K562 (cell line): Measurements from ENCODE around the gene SNX25. TPM values are rescaled to one million over a fixed set of nuclear protein-coding genes. Genes with fewer than 3 reads are reported as not detected.

Experiments used
- ATAC-seq: fragments of 200-7000 bp; cut with Tn5 transposase; 3 replicates; pipeline ENCODE4 v1.9.1; 2020; ENCODE audit warnings: moderate library complexity
- BruUV-seq: library from RNA; stranded (reverse); fragments of 400-500 nt; replicated peaks from 2 replicates; lab custom pipeline; 2021; lab: Mats Ljungman, UMichigan
- CTCF ChIA-PET: fragments of 300-600 bp; formaldehyde crosslinking; extraction: SDS; loops from one replicate; lab custom pipeline; 2021; ENCODE audit warnings: low intra/inter-chr PET ratio; lab: Yijun Ruan, JAX
- POLR2A ChIA-PET: fragments of 300-600, 350-650 bp; sonication (Branson Sonifier 250); formaldehyde crosslinking; extraction: SDS; loops from one replicate; lab custom pipeline; 2021; ENCODE audit warnings: antibody characterized with exemption, inconsistent platforms; lab: Yijun Ruan, JAX
- DNase-seq, 4 experiments: peaks; one replicate each; pipeline versions ENCODE4 v3.0.0 to v3.0.0-alpha.2; 2011 to 2018; ENCODE audit warnings: low spot score in 3 of 4, mixed read lengths in 3 of 4; ENCODE audit errors: extremely low read depth in 1 of 4
- FAIRE-seq: peaks from 2 replicates; lab custom pipeline; 2011; peaks lifted over from hg19 to GRCh38; lab: Jason Lieb, UNC
- H2AFZ ChIP-seq: 2 replicates; pipeline ENCODE4 v1.6.0; 2011; ENCODE audit warnings: low read depth, low read length, control low read depth, inconsistent platforms
- H3K27ac ChIP-seq: fragments of 200-600 bp; 3 replicates; pipeline ENCODE4 v1.8.0; 2011; ENCODE audit warnings: low read depth, mild to moderate bottlenecking, control low read depth, inconsistent platforms, low read length, moderate library complexity, mixed read lengths; ENCODE audit errors: extremely low read depth
- H3K27me3 ChIP-seq, 2 experiments: fragments of 300-600 bp in 1 of 2; 2 replicates in 1 of 2; 3 replicates in 1 of 2; pipeline versions ENCODE4 v1.6.0 to v1.8.0; 2011; ENCODE audit warnings: inconsistent platforms in 2 of 2, low read length in 2 of 2, mild to moderate bottlenecking in 1 of 2, mixed read lengths in 1 of 2, moderate library complexity in 1 of 2; ENCODE audit not compliant: control insufficient read depth in 2 of 2, insufficient read depth in 2 of 2
- H3K36me3 ChIP-seq: fragments of 300-600 bp; 3 replicates; pipeline ENCODE4 v1.8.0; 2011; ENCODE audit warnings: mild to moderate bottlenecking, low read length, inconsistent platforms; ENCODE audit not compliant: control insufficient read depth, insufficient read depth
- H3K4me1 ChIP-seq, 2 experiments: fragments of 200-600 bp in 1 of 2; replicated peaks in 1 of 2; 2 replicates in 1 of 2; 3 replicates in 1 of 2; pipeline versions ENCODE4 v1.5.1 to v1.8.0; 2011; ENCODE audit warnings: inconsistent platforms in 2 of 2, low read length in 2 of 2, mild to moderate bottlenecking in 1 of 2, mixed read lengths in 1 of 2, moderate library complexity in 1 of 2; ENCODE audit not compliant: control insufficient read depth in 2 of 2, insufficient read depth in 2 of 2
- H3K4me2 ChIP-seq: 2 replicates; pipeline ENCODE4 v1.6.1; 2011; ENCODE audit warnings: low read length, control low read depth, inconsistent platforms, mixed read lengths; ENCODE audit not compliant: insufficient read depth
- H3K4me3 ChIP-seq: fragments of 200-600 bp; sonication (generic), shearing (Covaris generic); 2 replicates; pipeline ENCODE4 v1.5.1; 2016; ENCODE audit warnings: control low read depth, inconsistent platforms
- H3K79me2 ChIP-seq: fragments of 200-600 bp; 3 replicates; pipeline ENCODE4 v1.8.0; 2011; ENCODE audit warnings: low read length, inconsistent platforms; ENCODE audit not compliant: control insufficient read depth, insufficient read depth
- H3K9ac ChIP-seq, 2 experiments: 2 replicates each; pipeline versions ENCODE4 v1.6.0 to v1.6.1; 2011; ENCODE audit warnings: low read depth in 2 of 2, low read length in 2 of 2, control low read depth in 1 of 2, inconsistent platforms in 1 of 2, mild to moderate bottlenecking in 1 of 2, mixed read lengths in 1 of 2; ENCODE audit not compliant: insufficient read depth in 1 of 2
- H3K9me1 ChIP-seq: one replicate; pipeline ENCODE4 v1.6.0; 2011; ENCODE audit warnings: inconsistent platforms, mild to moderate bottlenecking, low read length, moderate library complexity; ENCODE audit not compliant: control insufficient read depth, insufficient read depth
- H3K9me3 ChIP-seq: replicated peaks from 2 replicates; pipeline ENCODE4 v1.5.1; 2011; ENCODE audit warnings: low read depth, low read length, inconsistent platforms; ENCODE audit not compliant: control insufficient read depth, insufficient read depth
- H4K20me1 ChIP-seq: replicated peaks from 2 replicates; pipeline ENCODE4 v1.6.1; 2011; ENCODE audit warnings: low read length, inconsistent platforms, mixed read lengths; ENCODE audit not compliant: control insufficient read depth, insufficient read depth
- CHCHD3 ChIP-seq: fragments of 250-450 bp; sonication (Bioruptor Pico); IDR thresholded peaks from 2 replicates; pipeline ENCODE4 v2.1.2; 2022; ENCODE audit warnings: mild to moderate bottlenecking
- E2F3 ChIP-seq: fragments of 250-450 bp; sonication (Bioruptor Pico); IDR thresholded peaks from 2 replicates; pipeline ENCODE4 v1.4.0; 2020; ENCODE audit warnings: mild to moderate bottlenecking
- EP300 ChIP-seq: IDR thresholded peaks from 2 replicates; pipeline ENCODE4 v1.6.1; 2012; ENCODE audit warnings: low read length, improper control_type of control experiment
- HIVEP1 ChIP-seq: fragments of 250-450 bp; sonication (Bioruptor Pico); IDR thresholded peaks from 2 replicates; pipeline ENCODE4 v1.4.0; 2020; ENCODE audit warnings: mild to moderate bottlenecking
- KLF6 ChIP-seq: fragments of 250-450 bp; sonication (Bioruptor Pico); IDR thresholded peaks from 2 replicates; pipeline ENCODE4 v1.4.0; 2020; ENCODE audit warnings: mild to moderate bottlenecking, moderate library complexity, borderline replicate concordance
- PTBP1 ChIP-seq: fragments of 200-400 bp; formaldehyde crosslinking; IDR thresholded peaks from 2 replicates; pipeline ENCODE4 v1.6.1; 2017; ENCODE audit warnings: low read depth, low read length
- RBM34 ChIP-seq: fragments of 200-400 bp; formaldehyde crosslinking; IDR thresholded peaks from 2 replicates; pipeline ENCODE4 v1.6.1; 2018; ENCODE audit warnings: low read length, borderline replicate concordance; ENCODE audit not compliant: insufficient read depth
- SOX6 ChIP-seq: fragments of 450-650 bp; IDR thresholded peaks from 2 replicates; pipeline ENCODE4 v1.6.1; 2014; ENCODE audit warnings: mild to moderate bottlenecking
- SRSF7 ChIP-seq: fragments of 200-400 bp; formaldehyde crosslinking; optimal IDR thresholded peaks from 2 replicates; pipeline ENCODE3; 2017; ENCODE audit warnings: mild to moderate bottlenecking, low read depth, low read length
- ZC3H11A ChIP-seq: IDR thresholded peaks from 2 replicates; pipeline ENCODE4 v1.6.1; 2012; ENCODE audit warnings: low read depth, low read length, improper control_type of control experiment
- ZKSCAN1 ChIP-seq: fragments of 150-350 bp; IDR thresholded peaks from 2 replicates; pipeline ENCODE4 v1.6.1; 2016; ENCODE audit warnings: low read depth, low read length
- ZNF224 ChIP-seq: sonication (generic); formaldehyde crosslinking; IDR thresholded peaks from 2 replicates; pipeline ENCODE4 v1.8.0; 2022; ENCODE audit warnings: mild to moderate bottlenecking, missing genetic modification reagents
- ZNF384 ChIP-seq: IDR thresholded peaks from 2 replicates; pipeline ENCODE4 v1.6.1; 2012; ENCODE audit warnings: low read depth, low read length, improper control_type of control experiment
- WGBS: fragments of 100-300 bp; shearing (Covaris generic); methylation state at CpG from one replicate; pipeline ENCODE4 v1.1.6; 2016; ENCODE audit warnings: low coverage, mixed read lengths; ENCODE audit not compliant: insufficient coverage; ENCODE audit errors: missing lambda C conversion rate; 5-methylcytosine and 5-hydroxymethylcytosine counted together
- in situ Hi-C: fragments of 300-500 bp; cut with MboI; formaldehyde crosslinking; loops from 4 replicates; pipeline ENCODE4 v1.15.0; 2018; ENCODE audit warnings: inconsistent platforms, mixed read lengths
- intact Hi-C: fragments of 100-400 bp; cut with micrococcal nuclease; formaldehyde crosslinking; loops from 2 replicates; pipeline ENCODE4 v1.14.2; 2022
- polyA plus RNA-seq, 8 experiments: library from polyadenylated mRNA; depleted of rRNA in 4 of 8; stranded (reverse) in 5 of 8; unstranded in 3 of 8; fragments of >200 nt; fragmentation: Nextera tagmentation in 2 of 8; fragmentation: Illumina TruSeq in 1 of 8; extraction: Ambion mirVana in 2 of 8; extraction: Trizol in 1 of 8; gene quantifications; 2 replicates each; pipeline versions ENCODE4 v1.2.1 to v1.2.3, GENCODE V29; 2011 to 2014; ENCODE audit warnings: inconsistent platforms in 1 of 8, missing spikeins in 1 of 8
- total RNA-seq, 7 experiments: library from RNA; depleted of rRNA in 6 of 7; stranded (reverse); fragments of >200 nt in 6 of 7; fragmentation: Illumina TruSeq in 2 of 7; extraction: Trizol in 2 of 7; gene quantifications; 2 replicates each; pipeline versions ENCODE4 v1.2.1 to v1.2.3, GENCODE V29; 2011 to 2021; ENCODE audit warnings: low replicate concordance in 1 of 7
- TF ChIP-seq, protein P1 (sequence below): fragments of 250-450 bp; sonication (Bioruptor Pico); IDR thresholded peaks from 2 replicates; pipeline ENCODE4 v1.5.0; 2020; ENCODE audit warnings: mild to moderate bottlenecking
- TF ChIP-seq, protein P2 (sequence below): fragments of 200-800 bp; sonication (Bioruptor generic); IDR thresholded peaks from 2 replicates; pipeline ENCODE4 v1.6.1; 2017; ENCODE audit warnings: missing genetic modification characterization, missing compliant biosample characterization
- TF ChIP-seq, protein P3 (sequence below): fragments of 250-450 bp; sonication (Bioruptor Pico); IDR thresholded peaks from 2 replicates; pipeline ENCODE4 v1.8.0; 2022; ENCODE audit warnings: moderate library complexity, mild to moderate bottlenecking, inconsistent platforms
- TF ChIP-seq, protein P4 (sequence below): fragments of 450-650 bp; formaldehyde crosslinking; IDR thresholded peaks from 2 replicates; pipeline ENCODE4 v1.4.0; 2022; ENCODE audit warnings: missing genetic modification characterization
- TF ChIP-seq, protein P5 (sequence below): sonication (generic); formaldehyde crosslinking; IDR thresholded peaks from 2 replicates; pipeline ENCODE4 v1.8.1; 2023; ENCODE audit warnings: mild to moderate bottlenecking, missing genetic modification reagents

SNX25 gene
- total and polyA plus RNA-seq, 9 of the 15 experiments (the other 6 are each of a cell fraction or from before 2014, with no cell fraction given), result 2.5 to 23.4 (median 13.3) TPM

DNA sequence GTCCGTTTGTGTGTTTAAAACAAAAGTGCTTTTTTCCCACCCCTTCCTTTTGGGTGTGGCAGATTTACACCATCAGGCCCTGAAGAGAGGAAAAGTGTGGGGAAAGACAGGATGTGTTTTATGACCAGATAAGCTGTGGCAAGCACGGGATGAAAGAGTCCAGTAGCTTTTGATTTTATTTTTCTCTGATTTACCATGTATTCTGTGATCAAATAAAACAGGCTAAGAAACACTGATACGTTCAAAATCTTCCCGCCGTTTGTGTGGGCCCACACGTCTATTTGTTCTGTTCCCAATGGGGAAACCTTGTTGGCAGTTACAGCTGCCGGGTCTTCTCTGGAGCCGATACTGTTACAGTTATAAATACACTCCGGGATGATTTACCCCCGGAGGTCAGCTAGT, 175.5 kb downstream of the SNX25 start (continued):
- TF ChIP-seq, protein P1, sequence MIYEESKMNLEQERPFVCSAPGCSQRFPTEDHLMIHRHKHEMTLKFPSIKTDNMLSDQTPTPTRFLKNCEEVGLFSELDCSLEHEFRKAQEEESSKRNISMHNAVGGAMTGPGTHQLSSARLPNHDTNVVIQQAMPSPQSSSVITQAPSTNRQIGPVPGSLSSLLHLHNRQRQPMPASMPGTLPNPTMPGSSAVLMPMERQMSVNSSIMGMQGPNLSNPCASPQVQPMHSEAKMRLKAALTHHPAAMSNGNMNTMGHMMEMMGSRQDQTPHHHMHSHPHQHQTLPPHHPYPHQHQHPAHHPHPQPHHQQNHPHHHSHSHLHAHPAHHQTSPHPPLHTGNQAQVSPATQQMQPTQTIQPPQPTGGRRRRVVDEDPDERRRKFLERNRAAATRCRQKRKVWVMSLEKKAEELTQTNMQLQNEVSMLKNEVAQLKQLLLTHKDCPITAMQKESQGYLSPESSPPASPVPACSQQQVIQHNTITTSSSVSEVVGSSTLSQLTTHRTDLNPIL (CRISPR knock-in tag), result no peak
- no peak for TF ChIP-seq RBM34
- TF ChIP-seq, protein P2, sequence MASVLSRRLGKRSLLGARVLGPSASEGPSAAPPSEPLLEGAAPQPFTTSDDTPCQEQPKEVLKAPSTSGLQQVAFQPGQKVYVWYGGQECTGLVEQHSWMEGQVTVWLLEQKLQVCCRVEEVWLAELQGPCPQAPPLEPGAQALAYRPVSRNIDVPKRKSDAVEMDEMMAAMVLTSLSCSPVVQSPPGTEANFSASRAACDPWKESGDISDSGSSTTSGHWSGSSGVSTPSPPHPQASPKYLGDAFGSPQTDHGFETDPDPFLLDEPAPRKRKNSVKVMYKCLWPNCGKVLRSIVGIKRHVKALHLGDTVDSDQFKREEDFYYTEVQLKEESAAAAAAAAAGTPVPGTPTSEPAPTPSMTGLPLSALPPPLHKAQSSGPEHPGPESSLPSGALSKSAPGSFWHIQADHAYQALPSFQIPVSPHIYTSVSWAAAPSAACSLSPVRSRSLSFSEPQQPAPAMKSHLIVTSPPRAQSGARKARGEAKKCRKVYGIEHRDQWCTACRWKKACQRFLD (CRISPR knock-in tag), result no peak
- peak; percentile 68 for TF ChIP-seq EP300
- TF ChIP-seq CHCHD3 (CRISPR knock-in tag), result no peak

DNA sequence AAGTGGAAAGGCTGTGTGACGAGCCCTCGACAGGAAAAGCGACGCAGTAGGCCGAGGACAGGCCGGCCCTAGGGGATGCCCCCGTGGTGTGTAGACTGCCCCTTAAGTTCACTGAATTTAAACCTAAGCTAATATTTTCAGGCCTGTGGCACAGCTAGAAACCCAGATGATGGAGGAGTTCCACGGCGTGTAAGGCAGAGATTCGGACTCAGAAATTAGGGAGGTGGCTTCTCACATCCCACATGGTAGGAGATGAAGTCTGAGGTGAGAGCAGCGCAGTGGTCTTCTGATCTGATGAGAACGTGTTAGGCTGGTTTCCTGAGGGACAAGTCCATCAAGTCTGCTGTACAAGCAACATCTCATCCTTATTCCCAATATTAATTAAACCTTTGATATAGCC, 178.6 kb downstream of the SNX25 start:
- H4K20me1 ChIP-seq, result no peaks in the 10 kb centered on the region
- 92% methylated on average over 12 of the region's 12 CpGs for WGBS
- intact Hi-C loops, result no loop called here
- ChIA-PET POLR2A (interaction anchor here (0.6 to 0.7 kb wide), 2 partner anchors 16 to 150 kb away, joined by 3 read pairs; no protein-coding TSS in a partner anchor), CTCF (no interaction called here)
- in situ Hi-C loops, result no loop called here
- peaks cover 10 to 16% of the 10 kb centered on the region in 2 experiments; a peak in 3 of 5 replicates for H3K4me1 ChIP-seq
- H3K4me3 ChIP-seq, result no peak overlapping the region
- no peaks in the 10 kb centered on the region for H3K9me1 ChIP-seq
- H3K4me2 ChIP-seq, result no peak overlapping the region
- DNase-seq, result no peak
- FAIRE-seq, result no peak
- H3K79me2 ChIP-seq, result no peaks in the 10 kb centered on the region
- no peaks in the 10 kb centered on the region; the same call in 2 of the 3 replicates for H3K36me3 ChIP-seq
- H3K9ac ChIP-seq, result peak overlapping the region in 1 of 2 experiments; percentile 40; a peak in 1 of 4 replicates
- ATAC-seq, result no peak
- BruUV-seq, result no TSS peak
- no peaks in the 10 kb centered on the region for H3K27me3 ChIP-seq
- no peak overlapping the region for H3K27ac ChIP-seq
- no peaks in the 10 kb centered on the region for H3K9me3 ChIP-seq
- no peak overlapping the region for H2AFZ ChIP-seq
- TF ChIP-seq ZC3H11A, result no peak
- TF ChIP-seq ZNF384, result no peak
- TF ChIP-seq, protein P3, sequence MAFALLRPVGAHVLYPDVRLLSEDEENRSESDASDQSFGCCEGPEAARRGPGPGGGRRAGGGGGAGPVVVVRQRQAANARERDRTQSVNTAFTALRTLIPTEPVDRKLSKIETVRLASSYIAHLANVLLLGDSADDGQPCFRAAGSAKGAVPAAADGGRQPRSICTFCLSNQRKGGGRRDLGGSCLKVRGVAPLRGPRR, result no peak
- no peak for TF ChIP-seq ZKSCAN1
- no peak for TF ChIP-seq PTBP1
- TF ChIP-seq SOX6, result no peak
- no peak for TF ChIP-seq E2F3
- TF ChIP-seq KLF6 (CRISPR knock-in tag), result no peak
- no peak for TF ChIP-seq ZNF224 (CRISPR knock-in tag)
- no peak for TF ChIP-seq HIVEP1
- no peak for TF ChIP-seq SRSF7
- TF ChIP-seq, protein P4, sequence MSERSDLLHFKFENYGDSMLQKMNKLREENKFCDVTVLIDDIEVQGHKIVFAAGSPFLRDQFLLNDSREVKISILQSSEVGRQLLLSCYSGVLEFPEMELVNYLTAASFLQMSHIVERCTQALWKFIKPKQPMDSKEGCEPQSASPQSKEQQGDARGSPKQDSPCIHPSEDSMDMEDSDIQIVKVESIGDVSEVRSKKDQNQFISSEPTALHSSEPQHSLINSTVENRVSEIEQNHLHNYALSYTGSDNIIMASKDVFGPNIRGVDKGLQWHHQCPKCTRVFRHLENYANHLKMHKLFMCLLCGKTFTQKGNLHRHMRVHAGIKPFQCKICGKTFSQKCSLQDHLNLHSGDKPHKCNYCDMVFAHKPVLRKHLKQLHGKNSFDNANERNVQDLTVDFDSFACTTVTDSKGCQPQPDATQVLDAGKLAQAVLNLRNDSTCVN (CRISPR knock-in tag), result no peak
- TF ChIP-seq, protein P5, sequence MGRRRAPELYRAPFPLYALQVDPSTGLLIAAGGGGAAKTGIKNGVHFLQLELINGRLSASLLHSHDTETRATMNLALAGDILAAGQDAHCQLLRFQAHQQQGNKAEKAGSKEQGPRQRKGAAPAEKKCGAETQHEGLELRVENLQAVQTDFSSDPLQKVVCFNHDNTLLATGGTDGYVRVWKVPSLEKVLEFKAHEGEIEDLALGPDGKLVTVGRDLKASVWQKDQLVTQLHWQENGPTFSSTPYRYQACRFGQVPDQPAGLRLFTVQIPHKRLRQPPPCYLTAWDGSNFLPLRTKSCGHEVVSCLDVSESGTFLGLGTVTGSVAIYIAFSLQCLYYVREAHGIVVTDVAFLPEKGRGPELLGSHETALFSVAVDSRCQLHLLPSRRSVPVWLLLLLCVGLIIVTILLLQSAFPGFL (CRISPR knock-in tag), result no peak
